HG03354 (cell line): Measurements from ENCODE around the gene ANKUB1.
"Not testable (repeated sequence)": the region's sequence is repeated elsewhere in the genome, so short reads cannot be mapped to it uniquely, and the experiment has no call there.

Experiments
- ATAC-seq: cut with Tn5 transposase; IDR thresholded peaks from one replicate; pipeline ENCODE4 v1.9.1; 2021; ENCODE audit warnings: mild to moderate bottlenecking; ENCODE audit not compliant: unreplicated experiment, poor library complexity, severe bottlenecking

ANKUB1 gene

GRCh38 chr3:149792452-149793270, at the start of gene ANKUB1:
Gene ANKUB1 (minus strand): TSS chr3:149792554. CDS start chr3:149792366, 188 bp downstream.
- ATAC-seq, result no peak

- no peak for ATAC-seq
Measured at GRCh38 chr3:149839896-149840295, 47.5 kb upstream of the ANKUB1 start.

GRCh38 chr3:149839469-149839868, 47.1 kb upstream of the ANKUB1 start:
- not testable (repeated sequence) for ATAC-seq

- ATAC-seq, result not testable (repeated sequence)
Measured at GRCh38 chr3:149838491-149838890, 46.1 kb upstream of the ANKUB1 start.

- ATAC-seq, result no peak
Measured at GRCh38 chr3:149833241-149833640, 40.9 kb upstream of the ANKUB1 start.

- no peak for ATAC-seq
Measured at GRCh38 chr3:149832086-149832485, 39.7 kb upstream of the ANKUB1 start.

GRCh38 chr3:149831321-149831720, 39.0 kb upstream of the ANKUB1 start:
- no peak for ATAC-seq

GRCh38 chr3:149830902-149831301, 38.5 kb upstream of the ANKUB1 start:
- no peak for ATAC-seq

- ATAC-seq, result not testable (repeated sequence)
Measured at GRCh38 chr3:149829631-149830030, 37.3 kb upstream of the ANKUB1 start.

- ATAC-seq, result no peak
Measured at GRCh38 chr3:149828390-149828789, 36.0 kb upstream of the ANKUB1 start.

GRCh38 chr3:149826636-149827035, 34.3 kb upstream of the ANKUB1 start:
- no peak for ATAC-seq

GRCh38 chr3:149820183-149820582, 27.8 kb upstream of the ANKUB1 start:
- ATAC-seq, result no peak

GRCh38 chr3:149819432-149819831, 27.1 kb upstream of the ANKUB1 start:
- ATAC-seq, result no peak

- no peak for ATAC-seq
Measured at GRCh38 chr3:149816986-149817385, 24.6 kb upstream of the ANKUB1 start.

GRCh38 chr3:149816311-149816710, 24.0 kb upstream of the ANKUB1 start:
- ATAC-seq, result no peak

GRCh38 chr3:149815728-149816127, 23.4 kb upstream of the ANKUB1 start:
- ATAC-seq, result no peak

GRCh38 chr3:149815321-149815720, 23.0 kb upstream of the ANKUB1 start:
- no peak for ATAC-seq

- peak; percentile 29 for ATAC-seq
Measured at GRCh38 chr3:149813367-149814281, 21.3 kb upstream of the ANKUB1 start.

- peak; percentile 95 for ATAC-seq
Measured at GRCh38 chr3:149812606-149813366, 20.4 kb upstream of the ANKUB1 start, which contains the start of gene RNF13. Gene RNF13 (plus strand): TSS chr3:149813215. CDS start chr3:149846027, 32,812 bp downstream.

- no peak for ATAC-seq
Measured at GRCh38 chr3:149812165-149812605, 19.8 kb upstream of the ANKUB1 start.
